ENCODE measurements around the gene NSUN7. TPM values are rescaled to one million over a fixed set of nuclear protein-coding genes. Genes with fewer than 3 reads are reported as not detected.
"Not testable (repeated sequence)": the region's sequence is repeated elsewhere in the genome, so short reads cannot be mapped to it uniquely, and the experiment has no call there.

NSUN7 gene
- polyA plus RNA-seq, 3 donors: 10.5 to 13.1 (median 11.7) TPM

GRCh38 chr4:40811956-40812355 is 62.2 kb downstream of the NSUN7 start:
- no peak for DNase-seq (ENCODE audit: low read depth in 3 of 3, low spot score in 2 of 3)

GRCh38 chr4:40812386-40812785 is 62.6 kb downstream of the NSUN7 start:
- DNase-seq (ENCODE audit: low read depth in 3 of 3, low spot score in 2 of 3): no peak

- DNase-seq (ENCODE audit: low read depth in 3 of 3, low spot score in 2 of 3): no peak
These were observed 63.1 kb downstream of the NSUN7 start for GRCh38 chr4:40812856-40813255.

- not testable (repeated sequence) for DNase-seq (ENCODE audit: low read depth in 3 of 3, low spot score in 2 of 3)
These were observed 67.4 kb downstream of the NSUN7 start for GRCh38 chr4:40817157-40817556.

GRCh38 chr4:40820101-40820500 is 70.3 kb downstream of the NSUN7 start:
- no peak for DNase-seq (ENCODE audit: low read depth in 3 of 3, low spot score in 2 of 3)

DNA sequence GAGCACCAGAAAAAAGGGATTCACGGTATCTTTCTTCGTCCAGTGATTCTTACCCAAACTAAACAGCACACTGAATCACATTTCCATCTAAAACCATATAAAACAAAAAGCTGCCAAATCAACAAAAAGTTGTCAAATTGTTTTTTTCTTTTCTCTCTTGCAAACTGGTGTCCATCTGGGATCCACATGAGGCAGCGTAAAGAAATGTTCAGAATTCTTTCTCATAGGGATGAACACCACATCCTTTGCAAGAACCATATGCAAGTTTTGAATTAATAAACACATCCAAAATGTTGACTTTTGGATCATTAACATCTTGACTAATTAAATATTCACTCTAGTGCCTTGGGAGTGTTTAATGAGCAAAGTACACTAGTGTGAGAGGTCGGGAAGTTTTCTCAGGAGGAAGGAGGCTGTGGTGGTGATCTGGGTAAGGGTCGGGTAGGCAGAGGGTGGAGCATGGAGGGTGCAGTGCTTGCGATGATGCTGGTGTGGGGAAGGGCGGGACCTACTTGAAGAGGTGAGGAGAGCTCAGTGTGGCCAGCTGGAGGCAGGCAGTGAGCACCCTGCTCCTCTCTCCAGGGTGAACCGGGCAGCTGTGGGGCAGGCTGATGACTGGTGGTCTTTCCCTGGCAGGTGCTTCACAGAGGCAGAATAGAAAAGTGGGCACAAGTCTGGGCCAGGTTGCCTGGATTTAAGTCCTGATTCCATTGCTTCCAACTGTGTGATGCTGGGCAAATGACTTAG is 72.8 kb downstream of the NSUN7 start:
- DNase-seq (ENCODE audit: low read depth in 3 of 3, low spot score in 2 of 3): no peak

GRCh38 chr4:40825014-40825838 is 75.5 kb downstream of the NSUN7 start:
- DNase-seq (ENCODE audit: low read depth in 3 of 3, low spot score in 2 of 3): no peak

- no peak for DNase-seq (ENCODE audit: low read depth in 3 of 3, low spot score in 2 of 3)
These were observed 77.1 kb downstream of the NSUN7 start for GRCh38 chr4:40826821-40827220.

DNA sequence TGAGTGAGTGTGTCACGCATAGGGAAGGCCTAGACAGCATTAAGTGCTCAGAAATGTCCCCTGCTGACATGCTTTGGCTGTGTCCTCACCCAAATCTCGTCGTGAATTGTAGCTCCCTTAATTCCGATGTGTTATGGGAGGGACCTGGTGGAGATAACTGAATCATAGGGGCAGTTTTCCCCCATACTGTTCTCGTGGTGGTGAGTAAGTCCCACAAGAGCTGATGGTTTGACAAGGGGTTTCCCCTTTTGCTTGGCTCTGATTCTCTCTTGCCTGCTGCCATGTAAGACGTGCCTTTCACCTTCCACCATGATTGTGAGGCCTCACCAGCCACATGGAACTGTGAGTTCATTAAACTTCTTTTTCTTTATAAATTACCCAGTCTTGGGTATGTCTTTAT is 78.0 kb downstream of the NSUN7 start:
- DNase-seq (ENCODE audit: low read depth in 3 of 3, low spot score in 2 of 3): no peak

DNA sequence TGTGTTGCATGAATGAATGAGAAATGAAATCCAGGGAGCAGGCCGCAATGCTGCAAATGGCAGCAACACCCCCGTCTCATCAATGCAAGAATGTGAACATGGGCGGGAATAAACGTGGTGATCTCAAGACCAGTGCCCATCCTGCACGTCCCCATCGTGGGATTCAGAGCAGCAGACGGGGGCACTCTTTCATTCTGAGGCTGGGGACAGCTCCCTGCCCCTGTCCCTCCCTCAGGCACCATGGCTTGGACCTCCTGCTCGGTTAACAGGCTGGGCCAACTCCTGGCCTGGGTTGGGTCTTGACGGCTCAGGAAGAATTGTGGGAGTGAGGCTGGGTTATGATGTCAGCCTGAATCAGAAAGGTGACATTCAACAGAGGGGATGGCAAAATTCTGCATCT is 78.9 kb downstream of the NSUN7 start:
- no peak for DNase-seq (ENCODE audit: low read depth in 3 of 3, low spot score in 2 of 3)

- DNase-seq (ENCODE audit: low read depth in 3 of 3, low spot score in 2 of 3): no peak
These were observed 79.8 kb downstream of the NSUN7 start for GRCh38 chr4:40829586-40829985.

GRCh38 chr4:40831146-40831907 is 81.6 kb downstream of the NSUN7 start:
- DNase-seq (ENCODE audit: low read depth in 3 of 3, low spot score in 2 of 3): no peak

DNA sequence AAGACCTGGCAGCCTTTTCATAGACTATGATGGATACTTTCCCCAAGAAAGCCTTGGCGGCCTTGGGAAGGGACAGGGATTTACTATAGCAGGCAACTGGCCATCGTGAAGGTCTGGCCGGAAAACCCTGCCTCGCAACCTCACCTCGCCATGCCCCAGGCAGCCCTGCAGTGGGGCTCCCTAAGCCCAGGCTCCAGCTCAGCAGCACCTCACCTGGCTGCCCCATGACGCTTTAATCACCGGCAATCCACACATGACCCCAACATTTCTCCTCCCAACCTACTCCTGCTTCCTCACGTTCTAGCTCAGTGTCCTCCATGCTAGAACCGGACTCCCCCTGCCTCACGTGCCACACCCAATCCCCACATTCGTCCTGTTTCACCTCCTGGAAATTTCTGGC is 82.4 kb downstream of the NSUN7 start:
- DNase-seq (ENCODE audit: low read depth in 3 of 3, low spot score in 2 of 3): no peak

GRCh38 chr4:40833212-40833611 is 83.5 kb downstream of the NSUN7 start:
- DNase-seq (ENCODE audit: low read depth in 3 of 3, low spot score in 2 of 3): no peak

DNA sequence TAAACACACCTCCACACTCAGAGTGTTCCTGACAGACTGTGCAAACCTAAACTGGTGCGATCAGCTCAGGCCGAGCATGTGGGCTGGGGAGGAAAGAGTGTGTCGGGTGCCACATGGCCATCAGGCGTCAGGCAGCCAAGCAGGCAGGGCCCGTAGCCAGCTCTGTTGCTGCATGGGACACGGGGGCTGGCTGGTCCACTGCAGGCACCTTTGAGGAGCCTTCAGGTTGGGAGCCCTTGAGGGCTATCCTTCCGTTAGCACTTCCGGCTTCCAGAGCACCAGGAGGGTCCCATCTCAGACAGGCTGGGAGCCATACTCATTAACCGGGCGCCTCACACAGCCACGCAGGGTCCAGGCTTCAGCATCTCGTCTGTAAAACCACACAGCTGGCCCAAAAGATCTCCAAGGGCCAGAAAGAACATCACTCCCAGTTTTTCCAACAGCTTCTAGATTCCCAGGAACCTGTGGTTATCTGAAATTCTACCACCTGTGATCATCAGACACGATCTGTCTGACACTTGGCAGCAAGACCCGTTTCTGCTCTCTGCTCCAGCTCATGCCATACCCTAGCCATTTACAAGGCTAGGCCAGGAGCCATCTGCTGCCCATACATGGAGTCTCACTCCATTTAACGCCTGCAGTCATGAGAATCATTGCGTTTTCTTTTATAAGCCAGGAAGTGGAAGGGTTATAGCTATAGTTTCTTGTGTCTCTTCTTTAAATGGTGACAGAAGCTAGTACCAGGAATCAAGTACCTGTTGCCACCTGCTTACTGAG is 87.5 kb downstream of the NSUN7 start:
- DNase-seq (ENCODE audit: low read depth in 3 of 3, low spot score in 2 of 3): no peak

- no peak for DNase-seq (ENCODE audit: low read depth in 3 of 3, low spot score in 2 of 3)
These were observed 89.0 kb downstream of the NSUN7 start for GRCh38 chr4:40838742-40839141.

DNA sequence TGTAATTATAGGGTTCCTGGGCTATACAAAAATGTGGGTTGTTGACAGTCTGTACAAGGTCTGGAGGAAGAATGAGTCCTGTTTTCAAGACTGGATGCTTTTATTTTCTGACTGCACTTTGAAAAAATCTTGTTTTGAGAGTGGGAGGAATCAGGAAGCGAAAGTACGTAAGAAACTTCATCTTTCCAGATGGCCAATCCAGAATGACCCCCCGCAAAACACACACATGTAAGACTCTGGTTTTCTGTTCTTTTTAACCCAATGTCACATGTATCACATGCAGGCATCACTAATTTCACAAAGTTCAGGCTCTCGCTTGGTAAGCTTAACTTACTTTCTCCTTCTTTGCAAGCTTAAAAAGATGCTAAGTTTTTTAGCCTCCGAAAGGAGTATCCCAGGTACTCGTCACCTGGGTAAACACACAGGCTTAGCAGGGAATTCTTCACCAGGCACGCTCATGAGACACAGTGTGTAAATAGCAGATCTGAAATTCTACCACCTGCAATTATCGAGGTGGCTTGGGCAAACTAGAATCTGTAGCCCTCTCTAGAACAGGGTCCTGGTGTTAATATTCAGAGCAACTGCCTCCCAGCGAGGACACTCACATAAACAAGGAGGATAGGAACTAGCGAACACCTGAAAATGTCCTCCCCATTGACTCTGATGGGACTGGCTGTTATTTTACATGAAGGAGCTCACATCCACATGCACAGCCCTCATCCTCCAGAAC is 90.7 kb downstream of the NSUN7 start:
- DNase-seq (ENCODE audit: low read depth in 3 of 3, low spot score in 2 of 3): no peak

- DNase-seq (ENCODE audit: low read depth in 3 of 3, low spot score in 2 of 3): peak in 2 of 3 donors; percentile 67 to 82
These were observed 91.3 kb downstream of the NSUN7 start for GRCh38 chr4:40840985-40841571.

DNA sequence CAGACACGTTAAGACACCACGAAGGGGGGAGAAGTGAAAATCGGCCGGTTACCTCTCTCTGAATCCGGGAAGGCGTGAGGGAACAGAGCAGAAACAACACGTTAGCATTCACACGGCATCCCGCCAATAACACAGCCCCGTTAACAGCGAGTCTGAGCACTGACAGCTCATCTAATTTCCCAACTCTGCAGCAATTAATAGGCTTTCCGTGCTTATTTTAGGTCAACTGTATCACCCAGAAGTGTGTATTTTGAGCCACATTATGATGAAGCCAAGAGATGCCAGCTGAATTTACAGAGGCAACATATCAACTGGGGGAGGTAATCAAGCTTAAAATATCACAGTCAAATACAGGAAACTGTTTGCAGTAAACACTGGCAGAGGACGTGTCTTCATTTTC is 92.6 kb downstream of the NSUN7 start:
- DNase-seq (ENCODE audit: low read depth in 3 of 3, low spot score in 2 of 3): no peak

Data from right renal cortex interstitium (tissue), 3 donors.